Measurements from ENCODE around the gene TMEM52.

GRCh38 chr1:1922702-1922955 lies 3.5 kb upstream of the TMEM52 start:
- no peak for TF ChIP-seq POLR2AphosphoS5 (IDR thresholded peaks at IDR 0.05)
- no peak for TF ChIP-seq CTCF (IDR thresholded peaks at IDR 0.05)
- TF ChIP-seq POLR2A (IDR thresholded peaks at IDR 0.05), result no peak
